ENCODE data around the gene TERT. TPM values are rescaled to one million over a fixed set of nuclear protein-coding genes. Genes with fewer than 3 reads are reported as not detected.

The TERT gene
- total and polyA plus RNA-seq, 2 of the 8 experiments (the other 6 are each of a cell fraction or from before 2014, with no cell fraction given) = 13.1 to 23.1 TPM

- no peak for TF ChIP-seq CHD7 (IDR thresholded peaks at IDR 0.05; ENCODE audit: insufficient replicate concordance, low read length)
- no peak for TF ChIP-seq KDM1A (IDR thresholded peaks at IDR 0.05; ENCODE audit: borderline replicate concordance, low read length)
- TF ChIP-seq CHD1 (IDR thresholded peaks at IDR 0.05; ENCODE audit: low read depth, low read length) = no peak
- no peak for TF ChIP-seq RBBP5 (IDR thresholded peaks at IDR 0.05; ENCODE audit: borderline replicate concordance, low read depth, low read length)
- TF ChIP-seq NANOG (IDR thresholded peaks at IDR 0.05; ENCODE audit: insufficient read depth, low read depth, low read length, poor library complexity, severe bottlenecking) = no peak
- TF ChIP-seq GTF2F1 (IDR thresholded peaks at IDR 0.05; ENCODE audit: borderline replicate concordance, low read depth, low read length) = no peak
- no peak for TF ChIP-seq ASH2L (IDR thresholded peaks at IDR 0.05; ENCODE audit: low read length)
These were observed 47.0 kb upstream of the TERT start (continued) for GRCh38 chr5:1341863-1342262.
